AG04450 (cell line): Measurements from ENCODE around the gene ABCB10. TPM values are rescaled to one million over a fixed set of nuclear protein-coding genes. Genes with fewer than 3 reads are reported as not detected.

Experiments used
- CTCF ChIA-PET: fragments of 300-600, 350-600 bp; formaldehyde crosslinking; extraction: SDS; loops from one replicate; lab custom pipeline; 2022; ENCODE audit warnings: antibody characterized with exemption, inconsistent platforms; lab: Charles Lee
- POLR2A ChIA-PET: fragments of 350-600 bp; formaldehyde crosslinking; extraction: SDS; loops from one replicate; lab custom pipeline; 2021; ENCODE audit warnings: antibody characterized with exemption, inconsistent platforms; lab: Yijun Ruan, JAX
- DNase-seq: peaks from one replicate; pipeline ENCODE4 v3.0.0-alpha.2; 2011; ENCODE audit warnings: low read depth, low spot score
- H3K27ac ChIP-seq: one replicate; pipeline ENCODE4 v1.5.1; 2012; ENCODE audit warnings: low read depth, low read length, control low read depth
- H3K27me3 ChIP-seq: one replicate; pipeline ENCODE4 v1.6.0; 2012; ENCODE audit warnings: low read length; ENCODE audit not compliant: control insufficient read depth, insufficient read depth
- H3K4me3 ChIP-seq: 2 replicates; pipeline ENCODE4 v1.5.1; 2011; ENCODE audit warnings: mild to moderate bottlenecking, low read depth, low read length, control low read depth
- H3K9me3 ChIP-seq: 2 replicates; pipeline ENCODE4 v1.5.1; 2012; ENCODE audit warnings: low read length; ENCODE audit not compliant: control insufficient read depth, insufficient read depth
- polyA plus RNA-seq: library from polyadenylated mRNA; depleted of rRNA; stranded (reverse); fragments of >200 nt; gene quantifications from 2 replicates; pipeline ENCODE4 v1.2.3, GENCODE V29; 2011
- TF ChIP-seq, protein P1 (sequence below): IDR thresholded peaks from 2 replicates; pipeline ENCODE4 v1.5.1; 2011; ENCODE audit warnings: low read depth, low read length, control low read depth, inconsistent platforms

ABCB10 gene
- polyA plus RNA-seq, 1 experiment: 10.3 TPM

DNA sequence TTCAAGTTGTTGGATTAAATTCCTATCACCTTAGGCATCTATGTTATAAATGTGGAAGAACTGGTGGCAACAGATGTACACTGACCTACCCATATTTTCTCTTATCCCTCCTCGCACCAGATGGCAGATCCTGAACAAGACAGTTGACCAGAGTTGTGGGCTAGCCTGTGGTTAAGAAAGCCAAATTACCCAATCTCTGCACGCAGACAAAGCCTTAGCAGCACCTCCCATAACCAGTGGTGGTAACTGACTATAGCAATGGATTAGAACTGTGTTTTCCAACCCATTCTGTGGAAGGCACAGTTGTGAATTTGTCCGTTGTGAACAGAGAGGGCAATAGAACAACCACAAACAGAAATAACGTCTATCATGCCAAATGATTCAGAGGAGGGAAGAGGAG lies 20.6 kb downstream of the ABCB10 start:
- ChIA-PET CTCF (no interaction called here), POLR2A (no interaction called here)
- Histone ChIP-seq H3K27ac (no peak overlapping the region), H3K27me3 (no peaks in the 10 kb centered on the region), H3K4me3 (no peak overlapping the region), H3K9me3 (no peaks in the 10 kb centered on the region)
- TF ChIP-seq, protein P1, sequence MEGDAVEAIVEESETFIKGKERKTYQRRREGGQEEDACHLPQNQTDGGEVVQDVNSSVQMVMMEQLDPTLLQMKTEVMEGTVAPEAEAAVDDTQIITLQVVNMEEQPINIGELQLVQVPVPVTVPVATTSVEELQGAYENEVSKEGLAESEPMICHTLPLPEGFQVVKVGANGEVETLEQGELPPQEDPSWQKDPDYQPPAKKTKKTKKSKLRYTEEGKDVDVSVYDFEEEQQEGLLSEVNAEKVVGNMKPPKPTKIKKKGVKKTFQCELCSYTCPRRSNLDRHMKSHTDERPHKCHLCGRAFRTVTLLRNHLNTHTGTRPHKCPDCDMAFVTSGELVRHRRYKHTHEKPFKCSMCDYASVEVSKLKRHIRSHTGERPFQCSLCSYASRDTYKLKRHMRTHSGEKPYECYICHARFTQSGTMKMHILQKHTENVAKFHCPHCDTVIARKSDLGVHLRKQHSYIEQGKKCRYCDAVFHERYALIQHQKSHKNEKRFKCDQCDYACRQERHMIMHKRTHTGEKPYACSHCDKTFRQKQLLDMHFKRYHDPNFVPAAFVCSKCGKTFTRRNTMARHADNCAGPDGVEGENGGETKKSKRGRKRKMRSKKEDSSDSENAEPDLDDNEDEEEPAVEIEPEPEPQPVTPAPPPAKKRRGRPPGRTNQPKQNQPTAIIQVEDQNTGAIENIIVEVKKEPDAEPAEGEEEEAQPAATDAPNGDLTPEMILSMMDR: no peak
- DNase-seq: no peak

DNA sequence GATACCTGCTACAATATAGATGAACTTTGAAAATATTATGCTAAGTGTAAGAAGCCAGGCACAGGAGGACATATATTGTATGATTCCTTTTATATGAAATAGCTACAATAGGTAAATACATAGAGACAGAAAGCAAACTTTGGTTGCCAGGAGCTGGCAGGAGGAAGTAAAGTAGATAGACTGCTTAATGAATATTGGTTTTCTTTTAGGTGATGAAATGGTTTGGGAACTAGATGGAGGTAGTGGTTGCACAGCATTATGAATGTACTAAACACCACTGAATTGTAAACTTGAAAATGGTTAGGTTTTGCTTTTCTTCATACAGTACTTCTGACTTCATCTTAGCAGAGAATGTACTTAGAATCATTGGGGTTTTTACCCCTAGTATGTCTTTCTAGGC lies 21.5 kb downstream of the ABCB10 start:
- POLR2A ChIA-PET: no interaction called here
- no peak overlapping the region for H3K4me3 ChIP-seq
- no peak overlapping the region for H3K27ac ChIP-seq
- H3K9me3 ChIP-seq: no peaks in the 10 kb centered on the region
- H3K27me3 ChIP-seq: no peaks in the 10 kb centered on the region
- CTCF ChIA-PET: interaction anchor here (0.5 kb wide), 1 partner anchor 50 kb away, joined by 4 read pairs; no protein-coding TSS in a partner anchor
- no peak for DNase-seq
- TF ChIP-seq, protein P1: no peak

DNA sequence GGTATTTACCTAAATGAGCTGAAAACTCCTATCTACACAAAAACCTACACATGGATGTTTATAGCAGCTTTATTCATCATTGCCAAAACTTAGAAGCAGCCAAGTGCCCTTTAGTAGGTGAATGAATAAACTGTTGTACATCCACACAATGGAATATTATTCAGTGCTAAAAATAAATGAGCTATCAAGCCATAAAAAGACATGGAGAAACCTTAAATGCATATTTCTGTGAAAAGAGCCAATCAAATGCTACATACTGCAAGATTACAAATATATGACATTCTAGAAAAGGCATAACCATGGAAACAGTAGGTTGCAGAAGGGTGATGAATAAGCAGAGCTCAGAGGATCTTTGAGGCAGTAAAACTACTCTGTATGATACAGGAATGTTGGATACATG lies 23.3 kb downstream of the ABCB10 start:
- Histone ChIP-seq H3K27me3 (no peaks in the 10 kb centered on the region), H3K9me3 (no peaks in the 10 kb centered on the region), H3K27ac (no peak overlapping the region), H3K4me3 (no peak overlapping the region)
- TF ChIP-seq, protein P1: no peak
- ChIA-PET CTCF (interaction anchor here (0.9 to 1.6 kb wide), 4 partner anchors 11 to 24 kb away, joined by 3 to 8 read pairs (median 4); no protein-coding TSS in a partner anchor), POLR2A (no interaction called here)
- DNase-seq: no peak

DNA sequence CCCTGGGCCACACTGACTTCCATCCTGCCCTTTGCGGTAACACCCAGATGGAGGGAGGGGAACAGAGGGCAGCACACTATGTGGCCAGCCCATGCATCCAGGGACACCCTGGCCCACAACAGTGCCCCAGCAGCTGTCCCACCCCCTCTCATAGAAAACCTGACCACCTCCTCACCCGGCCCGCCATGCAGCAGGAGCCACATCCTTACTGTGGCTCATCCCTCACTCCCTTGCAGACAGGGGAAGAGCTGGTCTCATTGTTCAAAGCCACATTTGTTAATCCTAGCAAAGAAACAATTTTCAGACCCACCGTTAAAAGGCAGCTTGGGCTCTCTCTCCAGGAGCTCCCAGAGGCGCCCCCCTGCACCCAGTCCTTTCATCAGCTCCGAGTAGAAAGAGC lies 27.2 kb downstream of the ABCB10 start:
- CTCF ChIA-PET: interaction anchor here (0.6 kb wide), 1 partner anchor 16 kb away, joined by 3 read pairs; no protein-coding TSS in a partner anchor
- TF ChIP-seq, protein P1: no peak
- POLR2A ChIA-PET: no interaction called here
- H3K27ac ChIP-seq: no peak overlapping the region
- no peaks in the 10 kb centered on the region for H3K9me3 ChIP-seq
- H3K27me3 ChIP-seq: no peaks in the 10 kb centered on the region
- no peak overlapping the region for H3K4me3 ChIP-seq
- no peak for DNase-seq

DNA sequence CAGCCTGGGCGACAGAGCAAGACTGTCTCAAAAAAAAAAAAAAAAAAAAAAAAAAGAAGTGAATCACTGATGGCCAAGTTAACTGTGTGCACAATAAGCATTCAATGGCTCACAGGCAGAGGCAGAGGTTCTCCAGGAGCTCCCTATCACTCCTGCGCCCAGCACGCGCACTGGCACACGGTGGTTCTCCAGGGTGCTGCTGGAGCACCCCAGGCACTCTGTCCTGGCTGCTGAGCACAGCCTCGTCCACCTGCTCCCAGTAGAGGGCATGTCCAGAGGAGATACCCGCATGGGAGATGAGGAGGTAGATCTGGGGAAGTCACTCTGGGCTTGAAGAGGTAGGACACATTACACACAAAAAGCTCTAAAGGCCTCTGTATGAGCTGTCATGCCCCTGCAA lies 28.9 kb downstream of the ABCB10 start:
- ChIA-PET POLR2A (no interaction called here), CTCF (interaction anchor here (1.3 kb wide), 1 partner anchor 15 kb away, joined by 5 read pairs; no protein-coding TSS in a partner anchor)
- Histone ChIP-seq H3K27ac (no peak overlapping the region), H3K9me3 (no peaks in the 10 kb centered on the region), H3K27me3 (no peaks in the 10 kb centered on the region), H3K4me3 (no peak overlapping the region)
- TF ChIP-seq, protein P1: no peak
- no peak for DNase-seq
